Subcutaneous abdominal adipose tissue (tissue), 5 donors: Measurements from ENCODE around the gene BPIFB2.

Experiments used
- H3K27ac ChIP-seq: one replicate; pipeline ENCODE4 v1.7.0; 2013; ENCODE audit warnings: low read depth, mild to moderate bottlenecking, inconsistent platforms, low read length, moderate library complexity
- H3K27me3 ChIP-seq, 5 donors: one replicate each; pipeline ENCODE4 v1.7.0; 2013; ENCODE audit warnings: low read length in 5 of 5, inconsistent platforms in 1 of 5; ENCODE audit not compliant: control insufficient read depth in 5 of 5, insufficient read depth in 4 of 5
- H3K36me3 ChIP-seq, 5 donors: one replicate each; pipeline ENCODE4 v1.7.0; 2013; ENCODE audit warnings: low read length in 5 of 5; ENCODE audit not compliant: control insufficient read depth in 5 of 5, insufficient read depth in 5 of 5
- H3K4me1 ChIP-seq, 5 donors: one replicate each; pipeline ENCODE4 v1.7.0; 2013; ENCODE audit warnings: low read length in 5 of 5, mild to moderate bottlenecking in 3 of 5, moderate library complexity in 1 of 5; ENCODE audit not compliant: control insufficient read depth in 5 of 5, insufficient read depth in 5 of 5
- H3K4me3 ChIP-seq, 5 donors: one replicate each; pipeline ENCODE4 v1.7.0; 2013; ENCODE audit warnings: low read length in 5 of 5, low read depth in 1 of 5
- H3K9ac ChIP-seq, 5 donors: one replicate each; pipeline ENCODE4 v1.7.0; 2013; ENCODE audit warnings: low read length in 5 of 5, mild to moderate bottlenecking in 4 of 5, moderate library complexity in 3 of 5
- H3K9me3 ChIP-seq, 5 donors: one replicate each; pipeline ENCODE4 v1.7.0; 2013; ENCODE audit warnings: low read length in 5 of 5; ENCODE audit not compliant: control insufficient read depth in 5 of 5
- donor health status: healthy.
- donor health status: healthy.
- donor health status: healthy.
- donor health status: healthy.
- donor health status: healthy.

The BPIFB2 gene

DNA sequence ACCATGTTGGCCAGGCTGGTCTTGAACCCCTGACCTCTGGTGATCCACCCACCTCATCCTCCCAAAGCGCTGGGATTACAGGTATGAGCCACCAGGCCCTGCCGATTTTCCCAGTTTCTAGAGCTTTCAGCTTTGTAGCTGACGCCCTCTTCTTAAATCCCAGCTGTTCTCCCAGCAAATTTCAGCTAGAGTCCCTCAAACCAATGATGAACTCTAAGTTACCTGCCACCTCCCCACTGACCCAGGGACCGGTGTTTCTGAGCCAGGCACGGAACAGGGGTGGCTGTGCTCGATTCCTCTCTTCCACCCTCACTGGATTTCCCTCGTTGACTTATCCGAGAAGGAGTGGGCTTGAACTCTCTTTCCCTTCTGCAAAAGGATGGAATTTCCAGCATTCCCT, 42.4 kb upstream of the BPIFB2 start:
- H3K9me3 ChIP-seq: no peaks in the 10 kb centered on the region
- H3K27ac ChIP-seq: no peak overlapping the region
- no peak overlapping the region for H3K4me3 ChIP-seq

DNA sequence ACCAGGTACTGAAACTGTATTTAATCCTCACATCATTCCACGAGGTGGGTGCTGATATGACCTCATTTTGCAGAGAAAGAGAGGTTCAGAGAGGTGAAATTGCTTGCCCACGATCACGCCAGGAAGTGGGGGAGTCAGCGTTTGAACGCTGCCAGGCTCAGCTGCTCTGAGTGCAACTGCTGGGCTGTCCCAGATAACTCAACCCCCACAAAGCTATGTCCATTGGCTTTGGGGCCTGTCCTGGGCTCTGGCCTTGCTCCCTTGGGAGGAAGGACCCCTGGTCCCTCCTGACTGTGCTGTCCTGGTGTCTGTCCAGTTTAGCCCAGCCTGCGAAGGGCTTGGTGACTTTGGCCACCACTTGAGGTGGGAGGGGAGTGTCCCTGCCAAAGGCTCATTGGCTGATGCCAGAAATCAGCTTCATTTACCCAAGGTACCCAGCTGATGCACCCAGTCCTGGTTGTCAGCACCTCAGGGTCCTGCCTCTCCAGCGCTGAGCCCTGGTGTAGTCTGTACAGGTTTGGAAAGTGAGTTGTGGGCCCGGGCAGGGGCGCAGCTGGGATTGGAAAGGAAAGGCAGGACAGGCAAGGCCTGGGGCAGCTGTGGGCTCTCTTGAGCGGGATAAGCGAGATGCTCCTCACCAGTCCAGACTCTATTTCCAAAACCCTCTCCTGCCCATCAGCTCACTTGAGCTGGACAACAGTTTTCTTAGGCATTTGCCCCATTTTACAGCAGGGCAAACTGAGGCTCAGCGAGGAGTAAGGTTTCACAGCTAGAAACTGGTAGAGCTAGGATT, 41.7 kb upstream of the BPIFB2 start:
- no peak overlapping the region for H3K27ac ChIP-seq
- H3K27me3 ChIP-seq: peaks cover 0 to 30% (median 6%) of the 10 kb centered on the region in 5 donors
- H3K4me3 ChIP-seq: no peak overlapping the region
- H3K9me3 ChIP-seq: no peaks in the 10 kb centered on the region
- H3K4me1 ChIP-seq: peaks cover 0 to 5% (median 0%) of the 10 kb centered on the region in 5 donors
- no peaks in the 10 kb centered on the region for H3K36me3 ChIP-seq
- H3K9ac ChIP-seq: no peak overlapping the region

More for the DNA sequence above, 42.4 kb upstream of the BPIFB2 start:
- Histone ChIP-seq H3K36me3 (no peaks in the 10 kb centered on the region), H3K27me3 (peaks cover 0 to 30% (median 6%) of the 10 kb centered on the region in 5 donors), H3K9ac (no peak overlapping the region), H3K4me1 (peaks cover 0 to 5% (median 0%) of the 10 kb centered on the region in 5 donors)

DNA sequence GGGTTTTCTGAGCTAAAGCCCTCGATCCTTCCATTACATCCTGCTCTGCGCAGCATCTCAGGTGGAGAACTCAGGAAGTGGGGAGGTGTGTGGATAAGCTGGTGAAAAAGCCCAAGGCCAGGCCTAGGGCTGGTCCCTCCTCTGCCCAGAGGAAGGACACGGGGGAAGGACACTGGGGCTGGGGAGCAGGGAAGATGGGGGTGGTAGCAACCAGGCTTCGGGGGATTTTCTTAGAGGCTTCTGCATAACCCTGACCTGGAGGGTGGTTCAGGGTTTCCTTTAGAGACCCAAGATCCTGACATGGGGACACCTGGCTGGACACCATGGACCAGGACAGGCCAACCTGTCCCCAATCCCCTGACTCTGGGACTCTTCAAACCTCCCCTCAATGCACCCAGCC, 41.1 kb upstream of the BPIFB2 start:
- Histone ChIP-seq H3K4me1 (peaks cover 0 to 5% (median 0%) of the 10 kb centered on the region in 5 donors), H3K4me3 (no peak overlapping the region), H3K27ac (no peak overlapping the region), H3K9me3 (no peaks in the 10 kb centered on the region), H3K36me3 (no peaks in the 10 kb centered on the region), H3K9ac (no peak overlapping the region), H3K27me3 (peaks cover 0 to 30% (median 6%) of the 10 kb centered on the region in 5 donors)

DNA sequence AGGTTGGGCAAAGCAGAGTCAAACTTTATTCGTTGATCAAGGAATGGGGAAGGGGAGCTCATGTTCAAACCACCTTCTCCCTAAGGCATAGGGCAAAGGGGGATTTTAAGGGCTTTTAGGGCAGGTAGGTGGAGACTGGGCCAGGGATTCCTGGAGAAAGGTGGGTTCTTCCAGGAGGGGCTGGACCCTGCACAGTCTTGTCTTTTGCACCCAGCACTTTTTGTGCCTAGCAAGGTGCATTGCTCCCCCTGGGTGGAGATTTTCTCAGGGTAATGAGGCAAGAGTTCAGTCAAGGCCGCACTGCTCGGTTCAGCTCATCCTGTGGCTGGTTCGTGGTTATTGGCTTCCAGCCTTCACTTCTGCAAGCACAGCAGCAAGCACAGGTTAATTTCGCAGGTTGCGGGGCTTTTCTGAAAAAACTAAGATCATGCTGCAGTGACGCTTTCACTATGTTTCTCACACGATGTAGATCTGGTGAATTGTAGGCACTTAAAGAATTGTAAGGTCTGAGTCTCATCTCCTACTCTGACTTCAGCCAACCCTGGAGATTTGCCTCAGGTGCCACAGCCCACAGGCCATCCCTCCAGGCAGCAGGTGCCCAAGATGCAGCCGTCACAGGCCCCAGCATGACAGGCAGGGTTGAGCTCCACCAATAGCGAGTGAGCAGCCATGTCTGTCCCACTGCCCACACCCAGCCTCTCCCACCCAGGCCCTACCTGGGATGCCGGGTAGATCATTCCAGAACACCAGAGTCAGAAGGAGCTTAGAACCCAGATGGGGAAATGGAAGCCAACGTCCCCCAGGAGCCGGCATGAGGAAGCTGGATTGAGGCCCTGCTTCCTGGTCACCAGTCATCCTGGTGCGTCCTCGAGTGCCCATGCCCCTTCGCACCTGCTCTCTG, 40.4 kb upstream of the BPIFB2 start:
- no peak overlapping the region for H3K4me3 ChIP-seq
- H3K36me3 ChIP-seq: no peaks in the 10 kb centered on the region
- no peaks in the 10 kb centered on the region for H3K9me3 ChIP-seq
- no peak overlapping the region for H3K27ac ChIP-seq
- H3K4me1 ChIP-seq: peaks cover 0 to 5% (median 0%) of the 10 kb centered on the region in 5 donors
- peaks cover 0 to 27% (median 4%) of the 10 kb centered on the region in 5 donors for H3K27me3 ChIP-seq
- no peak overlapping the region for H3K9ac ChIP-seq

DNA sequence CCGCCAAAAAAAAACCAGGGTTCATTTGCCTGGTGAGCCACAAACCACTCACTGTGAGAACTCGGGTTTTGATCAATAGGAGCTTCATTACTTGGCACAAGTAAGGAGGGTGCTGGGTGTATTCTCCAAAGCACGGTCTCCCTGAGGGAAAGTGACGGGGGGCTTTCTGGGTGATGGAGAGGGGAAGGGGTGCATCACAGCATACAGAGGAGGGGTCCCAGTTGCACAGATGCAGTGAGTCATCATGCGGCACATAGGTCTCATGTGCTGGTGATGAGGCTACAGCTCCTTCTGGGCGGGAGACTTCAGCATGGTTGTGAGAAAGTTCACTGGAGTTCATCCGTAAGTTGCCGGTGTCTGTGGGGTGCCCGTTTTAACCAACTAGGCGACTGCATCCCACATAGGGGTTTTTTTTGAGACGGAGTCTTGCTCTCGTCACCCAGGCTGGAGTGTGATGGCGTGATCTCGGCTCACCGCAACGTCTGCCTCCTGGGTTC, 39.5 kb upstream of the BPIFB2 start:
- H3K9me3 ChIP-seq: no peaks in the 10 kb centered on the region
- H3K4me3 ChIP-seq: no peak overlapping the region
- no peak overlapping the region for H3K27ac ChIP-seq
- H3K36me3 ChIP-seq: no peaks in the 10 kb centered on the region
- peaks cover 0 to 22% (median 4%) of the 10 kb centered on the region in 5 donors for H3K27me3 ChIP-seq
- H3K9ac ChIP-seq: no peak overlapping the region
- peaks cover 0 to 10% (median 3%) of the 10 kb centered on the region in 5 donors for H3K4me1 ChIP-seq

DNA sequence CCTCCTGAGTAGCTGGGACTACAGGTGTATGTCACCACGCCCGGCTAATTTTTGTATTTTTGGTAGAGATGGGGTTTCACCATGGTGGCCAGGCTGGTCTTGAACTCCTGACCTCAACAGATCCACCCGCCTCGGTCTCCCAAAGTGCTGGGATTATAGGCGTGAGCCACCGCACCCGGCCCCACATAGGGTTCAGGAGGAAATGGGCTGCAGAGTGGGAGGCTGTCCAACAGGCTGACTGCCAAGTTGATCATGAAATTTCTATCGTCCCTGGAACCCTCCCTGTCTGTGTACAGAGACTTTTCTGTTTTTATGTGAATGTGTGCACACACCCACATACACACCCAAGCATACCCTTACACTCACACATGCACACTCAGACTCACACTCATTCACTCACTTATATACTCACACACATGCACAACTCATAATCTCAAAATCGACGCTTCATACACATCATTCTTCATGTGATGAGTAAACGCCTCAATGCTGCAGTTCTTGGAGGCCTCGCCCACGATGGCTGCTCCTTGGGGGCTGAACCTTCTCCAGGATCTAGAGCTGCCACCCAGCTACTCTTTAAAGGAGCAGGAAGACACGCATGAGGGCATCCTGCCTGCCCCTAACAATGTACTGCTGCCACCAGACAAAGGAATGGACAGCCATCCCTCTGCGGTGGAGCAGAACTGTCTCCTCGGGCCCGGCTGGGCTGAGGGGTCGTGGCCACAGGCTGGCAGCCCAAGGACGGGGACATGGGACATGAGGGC, 38.8 kb upstream of the BPIFB2 start:
- H3K9ac ChIP-seq: no peak overlapping the region
- H3K4me1 ChIP-seq: peaks cover 0 to 10% (median 3%) of the 10 kb centered on the region in 5 donors
- no peaks in the 10 kb centered on the region for H3K9me3 ChIP-seq
- H3K27ac ChIP-seq: no peak overlapping the region
- peaks cover 0 to 22% (median 4%) of the 10 kb centered on the region in 5 donors for H3K27me3 ChIP-seq
- no peaks in the 10 kb centered on the region for H3K36me3 ChIP-seq
- H3K4me3 ChIP-seq: no peak overlapping the region

DNA sequence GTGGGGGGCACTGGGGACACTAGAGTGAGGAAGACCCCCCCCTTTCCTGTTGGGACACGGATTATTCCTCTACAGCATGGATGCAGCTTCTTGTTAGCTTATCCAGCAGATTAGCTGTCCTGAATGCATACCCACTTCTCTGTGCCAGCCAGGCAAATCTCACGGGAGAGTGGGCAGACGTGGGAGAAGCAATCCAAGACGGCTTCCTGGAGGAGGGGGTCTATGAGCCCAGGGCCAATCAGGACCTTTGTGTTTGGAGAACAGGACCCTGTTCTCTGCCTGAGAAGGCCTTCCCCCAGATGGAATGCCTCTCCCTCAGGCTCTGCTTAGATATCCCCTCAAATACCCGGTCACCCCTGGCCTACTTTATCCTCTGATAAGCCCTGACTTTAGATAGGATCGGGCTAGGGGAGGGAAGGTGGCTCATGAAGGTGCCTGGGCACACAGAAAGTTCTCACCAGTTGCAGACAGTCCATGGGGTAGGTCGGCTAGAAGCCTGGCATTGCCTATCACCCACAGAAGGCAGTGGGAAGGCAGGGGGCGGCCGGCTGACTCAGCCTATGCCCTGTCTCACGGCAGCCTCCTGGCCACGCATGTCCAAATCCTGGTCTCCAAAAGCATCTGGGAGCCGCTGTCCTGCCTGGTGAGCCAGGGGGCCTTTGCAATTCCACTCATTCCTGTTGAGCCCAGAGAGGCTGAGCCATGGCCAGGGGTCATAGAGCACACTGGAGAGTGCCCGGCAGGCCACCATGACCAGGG, 38.0 kb upstream of the BPIFB2 start:
- Histone ChIP-seq H3K27me3 (peaks cover 0 to 22% (median 4%) of the 10 kb centered on the region in 5 donors), H3K36me3 (no peaks in the 10 kb centered on the region), H3K27ac (no peak overlapping the region), H3K9ac (no peak overlapping the region), H3K4me1 (peaks cover 0 to 10% (median 3%) of the 10 kb centered on the region in 5 donors), H3K9me3 (no peaks in the 10 kb centered on the region), H3K4me3 (no peak overlapping the region)

DNA sequence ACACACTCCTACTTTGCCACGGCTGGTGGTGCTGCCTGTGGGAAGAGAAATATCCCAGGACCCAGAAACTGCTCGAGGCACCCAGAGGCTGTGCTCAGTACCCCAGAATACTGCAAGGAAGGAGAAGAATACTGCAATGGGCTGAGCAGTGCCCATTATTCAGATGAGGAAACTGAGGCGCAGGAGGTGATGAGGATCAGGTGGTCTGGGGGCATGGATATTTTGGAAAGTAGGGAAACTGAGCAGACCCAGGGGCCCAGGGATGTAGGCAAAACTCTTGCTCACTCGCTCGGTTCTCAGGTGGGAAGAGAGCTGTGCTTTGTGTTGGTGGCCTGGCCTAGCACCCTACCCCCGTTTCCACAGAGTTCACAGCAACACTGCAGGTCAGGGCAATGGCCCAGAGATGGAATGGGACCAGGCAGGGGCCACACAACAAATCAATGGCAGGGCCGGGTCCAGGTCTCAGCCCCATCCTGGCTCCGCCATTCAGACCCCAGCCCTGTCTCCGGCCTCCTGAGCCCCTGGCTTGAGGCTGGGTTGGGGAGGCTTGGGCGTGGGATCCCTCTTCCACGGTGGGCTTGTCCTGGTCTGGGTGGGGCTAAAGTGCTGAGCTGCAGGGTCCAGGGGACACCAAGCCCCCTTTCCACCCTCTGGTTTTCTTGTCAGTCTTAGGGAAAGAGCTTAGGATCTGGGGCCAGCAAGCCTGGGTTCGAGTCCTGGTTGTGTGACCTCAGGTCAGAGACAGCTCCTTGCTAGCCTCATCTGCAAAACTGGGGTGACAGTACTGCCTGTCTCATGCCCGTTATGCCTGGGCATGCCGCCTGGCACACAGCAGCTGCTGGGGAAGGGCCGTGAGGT, 37.2 kb upstream of the BPIFB2 start:
- Histone ChIP-seq H3K4me3 (no peak overlapping the region), H3K9me3 (no peaks in the 10 kb centered on the region), H3K27me3 (peaks cover 0 to 22% (median 4%) of the 10 kb centered on the region in 5 donors), H3K27ac (no peak overlapping the region), H3K4me1 (peaks cover 0 to 10% (median 3%) of the 10 kb centered on the region in 5 donors), H3K9ac (no peak overlapping the region), H3K36me3 (no peaks in the 10 kb centered on the region)
